ENCODE data around the gene SOCS2. TPM values are rescaled to one million over a fixed set of nuclear protein-coding genes. Genes with fewer than 3 reads are reported as not detected.
"Not testable (repeated sequence)": the region's sequence is repeated elsewhere in the genome, so short reads cannot be mapped to it uniquely, and the experiment has no call there.

The SOCS2 gene
- total RNA-seq, 4 donors from 2014 or later = 28.6 to 79.8 (median 66.9) TPM

DNA sequence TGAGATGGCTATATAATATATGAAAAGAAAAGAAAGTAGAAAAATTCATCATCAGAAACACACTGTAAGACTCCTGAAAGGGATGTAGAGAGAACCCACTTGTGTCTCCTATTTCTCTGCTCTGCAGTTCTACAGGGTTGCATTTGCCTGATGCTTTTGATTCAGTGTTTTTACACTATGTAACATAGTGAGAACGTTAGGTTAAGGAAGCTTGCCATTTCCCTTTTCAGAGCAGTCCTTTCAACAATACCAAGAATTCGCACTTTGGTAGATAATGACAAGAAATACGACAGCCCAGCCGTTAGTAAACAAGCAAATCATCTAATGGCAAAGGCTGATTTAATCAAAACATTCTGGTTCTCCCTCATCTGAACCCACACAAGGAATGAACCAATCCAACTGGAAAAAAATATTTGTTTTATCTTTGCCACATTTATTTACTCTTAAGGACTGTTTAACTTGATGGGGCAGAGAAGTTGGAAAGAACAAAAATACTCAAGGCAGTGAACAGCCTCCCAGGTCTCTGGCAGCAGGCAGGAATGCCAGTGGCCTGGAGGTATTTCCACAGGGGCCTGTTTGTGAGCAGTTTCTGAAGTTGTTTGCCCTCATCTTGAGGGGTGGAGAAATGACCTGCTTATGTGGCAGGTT is 30.8 kb upstream of the SOCS2 start:
- peak; percentile 47 to 68 for DNase-seq
- H3K27ac ChIP-seq = peak overlapping the region; percentile 13 to 49 (median 39)

DNA sequence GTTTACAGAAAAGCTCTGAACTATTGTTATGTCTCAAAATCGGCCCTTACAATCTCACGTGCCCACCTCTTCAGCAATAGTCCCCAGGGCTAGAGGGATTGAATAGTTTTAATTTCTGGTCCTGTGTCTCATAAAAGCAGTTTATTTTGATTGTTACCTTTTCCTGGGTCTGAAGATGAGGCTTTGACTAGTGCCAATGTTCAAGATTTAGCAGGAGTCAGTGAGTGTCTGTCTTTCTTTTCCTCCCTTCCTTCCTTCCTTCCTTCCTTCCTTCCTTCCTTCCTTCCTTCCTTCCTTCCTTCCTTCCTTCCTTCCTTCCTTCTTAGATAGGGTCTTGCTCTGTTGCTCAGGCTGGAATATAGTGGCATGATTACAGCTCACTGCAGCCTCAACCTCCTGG is 24.7 kb upstream of the SOCS2 start:
- H3K4me1 ChIP-seq = no peaks in the 10 kb centered on the region
- no peaks in the 10 kb centered on the region for H3K9me3 ChIP-seq
- intact Hi-C loops (cut with DNase I) = no loop called here
- H3K27ac ChIP-seq = no peak overlapping the region
- H3K36me3 ChIP-seq = no peaks in the 10 kb centered on the region
- no peak overlapping the region for H3K4me3 ChIP-seq (replicated peaks in 1 of 3)
- 91 to 98% methylated on average over 2 of the region's 2 CpGs for WGBS, 2 donors
- TF ChIP-seq POLR2A (IDR thresholded peaks at IDR 0.05) = no peak
- TF ChIP-seq, protein P1, sequence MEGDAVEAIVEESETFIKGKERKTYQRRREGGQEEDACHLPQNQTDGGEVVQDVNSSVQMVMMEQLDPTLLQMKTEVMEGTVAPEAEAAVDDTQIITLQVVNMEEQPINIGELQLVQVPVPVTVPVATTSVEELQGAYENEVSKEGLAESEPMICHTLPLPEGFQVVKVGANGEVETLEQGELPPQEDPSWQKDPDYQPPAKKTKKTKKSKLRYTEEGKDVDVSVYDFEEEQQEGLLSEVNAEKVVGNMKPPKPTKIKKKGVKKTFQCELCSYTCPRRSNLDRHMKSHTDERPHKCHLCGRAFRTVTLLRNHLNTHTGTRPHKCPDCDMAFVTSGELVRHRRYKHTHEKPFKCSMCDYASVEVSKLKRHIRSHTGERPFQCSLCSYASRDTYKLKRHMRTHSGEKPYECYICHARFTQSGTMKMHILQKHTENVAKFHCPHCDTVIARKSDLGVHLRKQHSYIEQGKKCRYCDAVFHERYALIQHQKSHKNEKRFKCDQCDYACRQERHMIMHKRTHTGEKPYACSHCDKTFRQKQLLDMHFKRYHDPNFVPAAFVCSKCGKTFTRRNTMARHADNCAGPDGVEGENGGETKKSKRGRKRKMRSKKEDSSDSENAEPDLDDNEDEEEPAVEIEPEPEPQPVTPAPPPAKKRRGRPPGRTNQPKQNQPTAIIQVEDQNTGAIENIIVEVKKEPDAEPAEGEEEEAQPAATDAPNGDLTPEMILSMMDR (IDR thresholded peaks at IDR 0.05) = no peak
- H3K27me3 ChIP-seq = no peaks in the 10 kb centered on the region
- DNase-seq = no peak

More for the DNA sequence above, 30.8 kb upstream of the SOCS2 start:
- 54 to 63% methylated on average over 4 of the region's 4 CpGs for WGBS, 2 donors
- peaks cover 6 to 10% of the 10 kb centered on the region in 2 donors for H3K4me1 ChIP-seq
- H3K4me3 ChIP-seq (replicated peaks in 1 of 3) = no peak overlapping the region
- H3K36me3 ChIP-seq = no peaks in the 10 kb centered on the region
- H3K9me3 ChIP-seq = no peaks in the 10 kb centered on the region
- TF ChIP-seq, protein P1 (IDR thresholded peaks at IDR 0.05) = no peak
- TF ChIP-seq POLR2A (IDR thresholded peaks at IDR 0.05) = no peak
- no peaks in the 10 kb centered on the region for H3K27me3 ChIP-seq
- intact Hi-C loops (cut with DNase I) = no loop called here

DNA sequence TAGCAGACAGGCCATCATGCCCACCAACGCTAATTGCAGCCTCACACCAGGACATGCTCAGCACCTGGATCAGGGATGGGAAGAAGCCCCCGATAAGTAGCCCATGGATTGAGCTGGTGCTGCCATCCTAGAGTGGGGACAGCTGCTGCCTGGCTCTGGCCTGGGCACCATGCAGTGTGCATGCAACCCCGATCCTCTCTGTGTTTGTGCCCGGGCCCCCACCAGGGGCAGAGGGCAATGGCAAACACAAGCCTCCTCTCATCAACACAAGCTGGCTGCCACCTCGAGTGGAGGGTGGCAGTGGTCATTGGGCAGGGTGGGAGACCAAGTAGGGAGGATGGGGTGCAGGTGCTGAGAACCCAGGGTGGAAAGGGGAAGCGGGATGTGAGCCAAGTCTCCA is 23.3 kb upstream of the SOCS2 start:
- TF ChIP-seq, protein P1 (IDR thresholded peaks at IDR 0.05) = no peak
- no peak for TF ChIP-seq POLR2A (IDR thresholded peaks at IDR 0.05)
- H3K4me3 ChIP-seq (replicated peaks in 1 of 3) = no peak overlapping the region
- WGBS, 2 donors = 89 to 93% methylated on average over 4 to 6 of the region's 6 CpGs
- H3K4me1 ChIP-seq = no peaks in the 10 kb centered on the region
- no peak for DNase-seq
- no peak overlapping the region for H3K27ac ChIP-seq
- no peaks in the 10 kb centered on the region for H3K27me3 ChIP-seq
- intact Hi-C loops (cut with DNase I) = no loop called here
- H3K36me3 ChIP-seq = no peaks in the 10 kb centered on the region
- no peaks in the 10 kb centered on the region for H3K9me3 ChIP-seq

DNA sequence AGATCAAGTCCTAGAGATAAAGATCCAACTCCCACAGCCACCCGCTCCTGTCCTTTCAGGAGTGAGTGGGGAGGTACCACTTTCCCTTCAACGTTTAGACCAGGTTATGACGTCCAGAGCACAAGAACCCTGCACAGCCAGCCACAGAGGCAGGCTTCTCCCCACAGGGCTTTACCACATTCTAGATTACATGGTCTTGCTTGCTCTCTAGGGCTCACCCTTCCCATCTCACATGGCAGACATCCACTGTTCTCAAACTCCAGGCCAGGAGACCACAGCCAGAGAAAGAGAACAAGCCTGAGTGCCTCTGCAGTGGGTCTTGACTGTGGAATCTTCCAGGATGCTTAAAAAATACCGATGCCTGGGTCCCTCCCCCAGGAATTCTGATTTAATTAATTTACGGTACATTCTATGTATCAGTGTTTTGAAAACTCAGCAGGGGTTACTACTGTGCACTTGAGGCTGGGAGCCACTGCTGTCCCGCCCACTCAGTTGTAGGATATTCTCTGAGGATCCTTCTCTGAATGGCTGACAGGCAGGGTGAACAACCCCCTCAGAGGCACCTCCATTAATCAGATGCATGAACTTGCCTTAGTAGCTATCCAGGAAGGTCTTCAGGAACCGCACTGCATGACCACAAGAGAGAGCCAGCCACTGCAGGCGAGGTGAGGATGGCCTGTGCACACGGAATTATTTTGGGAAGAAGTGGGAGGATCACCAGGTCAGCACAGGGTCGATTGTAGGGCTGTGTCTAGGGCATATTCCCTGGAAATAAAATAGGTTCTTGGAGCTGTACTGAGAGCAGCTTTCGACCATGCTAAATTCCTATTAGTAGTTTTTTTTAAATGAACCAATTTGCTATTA is 21.5 kb upstream of the SOCS2 start:
- H3K9me3 ChIP-seq = no peaks in the 10 kb centered on the region
- H3K27ac ChIP-seq = no peak overlapping the region
- H3K36me3 ChIP-seq = no peaks in the 10 kb centered on the region
- WGBS, 2 donors = 79 to 84% methylated on average over 10 to 11 of the region's 11 CpGs
- intact Hi-C loops (cut with DNase I) = no loop called here
- no peaks in the 10 kb centered on the region for H3K27me3 ChIP-seq
- H3K4me3 ChIP-seq (replicated peaks in 1 of 3) = no peak overlapping the region
- no peaks in the 10 kb centered on the region for H3K4me1 ChIP-seq
- no peak for DNase-seq
- TF ChIP-seq, protein P1 (IDR thresholded peaks at IDR 0.05) = no peak
- TF ChIP-seq POLR2A (IDR thresholded peaks at IDR 0.05) = no peak

DNA sequence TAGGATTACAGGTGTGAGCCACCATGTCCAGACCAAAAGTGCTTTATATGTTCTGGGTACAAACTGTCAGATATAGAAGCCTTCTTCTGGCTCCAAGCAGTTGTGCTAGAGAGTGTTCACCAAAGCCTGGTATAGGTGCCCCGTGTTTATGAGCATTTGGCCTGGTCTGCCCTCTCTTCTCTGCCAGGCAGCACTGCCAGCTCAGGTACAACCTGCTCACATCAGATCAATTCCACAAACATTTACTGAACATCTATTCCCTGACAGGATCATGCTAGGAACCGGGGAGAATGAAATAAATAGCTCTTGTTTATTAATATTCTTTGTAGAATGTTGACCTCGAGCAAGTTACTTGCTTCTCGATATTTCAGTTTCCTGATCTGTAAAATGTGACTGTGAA is 20.0 kb upstream of the SOCS2 start:
- intact Hi-C loops (cut with DNase I) = no loop called here
- H3K4me1 ChIP-seq = no peaks in the 10 kb centered on the region
- no peak overlapping the region for H3K4me3 ChIP-seq (replicated peaks in 1 of 3)
- H3K9me3 ChIP-seq = no peaks in the 10 kb centered on the region
- 81 to 84% methylated on average over 4 of the region's 4 CpGs for WGBS, 2 donors
- TF ChIP-seq, protein P1 (IDR thresholded peaks at IDR 0.05) = no peak
- TF ChIP-seq POLR2A (IDR thresholded peaks at IDR 0.05) = no peak
- H3K27me3 ChIP-seq = no peaks in the 10 kb centered on the region
- no peak overlapping the region for H3K27ac ChIP-seq
- no peaks in the 10 kb centered on the region for H3K36me3 ChIP-seq
- DNase-seq = no peak

DNA sequence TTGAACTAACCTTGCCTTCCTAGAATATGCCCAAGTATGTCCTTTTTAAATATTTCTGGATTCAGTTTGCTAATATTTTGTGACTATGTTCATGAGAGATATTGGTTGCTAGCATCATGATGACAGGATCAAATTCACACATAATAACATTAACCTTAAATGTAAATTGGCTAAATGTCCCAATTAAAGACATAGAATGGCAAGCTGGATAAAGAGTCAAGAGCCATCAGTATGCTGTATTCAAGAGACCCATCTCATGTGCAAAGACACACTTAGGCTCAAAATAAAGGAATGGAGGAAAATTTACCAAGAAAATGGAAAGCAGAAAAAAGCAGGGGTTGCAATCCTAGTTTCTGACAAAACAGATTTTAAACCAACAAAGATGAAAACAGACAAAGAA is 14.6 kb upstream of the SOCS2 start:
- H3K36me3 ChIP-seq; H3K4me1 ChIP-seq; H3K4me3 ChIP-seq (replicated peaks in 1 of 3); DNase-seq; H3K27ac ChIP-seq; intact Hi-C loops (cut with DNase I); H3K27me3 ChIP-seq; H3K9me3 ChIP-seq: not testable (repeated sequence)

DNA sequence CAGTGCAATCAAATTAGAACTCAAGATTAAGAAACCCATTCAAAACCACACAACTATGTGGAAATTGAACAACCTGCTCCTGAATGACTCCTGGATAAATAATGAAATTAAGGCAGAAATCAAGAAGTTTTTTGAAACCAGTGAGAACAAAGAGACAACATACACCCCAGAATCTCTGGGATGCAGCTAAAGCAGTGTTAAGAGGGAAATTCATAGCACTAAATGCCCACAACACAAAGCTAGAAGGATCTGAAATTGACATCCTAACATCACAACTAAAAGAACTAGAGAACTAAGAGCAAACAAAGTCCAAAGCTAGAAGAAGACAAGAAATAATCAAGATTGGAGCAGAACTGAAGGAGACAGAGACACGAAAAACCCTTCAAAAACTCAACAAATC is 13.8 kb upstream of the SOCS2 start:
- H3K9me3 ChIP-seq; H3K36me3 ChIP-seq; H3K4me1 ChIP-seq; intact Hi-C loops (cut with DNase I); DNase-seq; H3K4me3 ChIP-seq (replicated peaks in 1 of 3); H3K27ac ChIP-seq; H3K27me3 ChIP-seq: not testable (repeated sequence)
- WGBS, 2 donors = 92 to 95% methylated on average over 1 of the region's 1 CpG
